Astrocyte (in vitro differentiated cells and primary cell): ENCODE data around the gene NANOS2. TPM values are rescaled to one million over a fixed set of nuclear protein-coding genes. Genes with fewer than 3 reads are reported as not detected.

Experiments
- DNase-seq: peaks from one replicate; pipeline ENCODE4 v3.0.0-alpha.2; 2010; ENCODE audit warnings: low read depth
- FAIRE-seq: peaks from 2 replicates; lab custom pipeline; 2011; peaks lifted over from hg19 to GRCh38; lab: Jason Lieb, UNC
- H2AFZ ChIP-seq: 2 replicates; pipeline ENCODE4 v1.6.0; 2012; ENCODE audit warnings: low read depth, low read length, inconsistent platforms
- H3K27ac ChIP-seq: 2 replicates; pipeline ENCODE4 v1.5.1; 2011; ENCODE audit warnings: low read depth, low read length, inconsistent platforms
- H3K27me3 ChIP-seq: 2 replicates; pipeline ENCODE4 v1.6.0; 2011; ENCODE audit warnings: low read length, inconsistent platforms; ENCODE audit not compliant: insufficient read depth
- H3K36me3 ChIP-seq: 2 replicates; pipeline ENCODE4 v1.5.1; 2011; ENCODE audit warnings: low read length, inconsistent platforms; ENCODE audit not compliant: insufficient read depth
- H3K4me1 ChIP-seq: 2 replicates; pipeline ENCODE4 v1.5.1; 2011; ENCODE audit warnings: low read length, inconsistent platforms; ENCODE audit not compliant: insufficient read depth
- H3K4me2 ChIP-seq: 2 replicates; pipeline ENCODE4 v1.6.0; 2012; ENCODE audit warnings: low read length, inconsistent platforms
- H3K4me3 ChIP-seq: 2 replicates; pipeline ENCODE4 v1.5.1; 2011; ENCODE audit warnings: low read depth, mild to moderate bottlenecking, low read length, inconsistent platforms; ENCODE audit not compliant: insufficient read depth
- H3K79me2 ChIP-seq: 2 replicates; pipeline ENCODE4 v1.6.0; 2012; ENCODE audit warnings: mild to moderate bottlenecking, low read length, inconsistent platforms; ENCODE audit not compliant: insufficient read depth
- H3K9ac ChIP-seq: 2 replicates; pipeline ENCODE4 v1.6.0; 2012; ENCODE audit warnings: mild to moderate bottlenecking, low read length, inconsistent platforms
- H3K9me3 ChIP-seq: 2 replicates; pipeline ENCODE4 v1.5.1; 2012; ENCODE audit warnings: low read depth, mild to moderate bottlenecking, low read length, inconsistent platforms; ENCODE audit not compliant: insufficient read depth
- H4K20me1 ChIP-seq: 2 replicates; pipeline ENCODE4 v1.6.0; 2012; ENCODE audit warnings: low read length, inconsistent platforms; ENCODE audit not compliant: insufficient read depth
- H3K27ac Mint-ChIP-seq: one replicate; pipeline ENCODE4 v1.8.0; 2021; ENCODE audit warnings: mild to moderate bottlenecking, mixed read lengths; ENCODE audit not compliant: unreplicated experiment
- H3K27me3 Mint-ChIP-seq: one replicate; pipeline ENCODE4 v1.8.0; 2021; ENCODE audit warnings: low read depth, mixed read lengths; ENCODE audit not compliant: unreplicated experiment
- H3K36me3 Mint-ChIP-seq: one replicate; pipeline ENCODE4 v1.8.0; 2021; ENCODE audit warnings: low read depth, mixed read lengths; ENCODE audit not compliant: unreplicated experiment
- H3K4me1 Mint-ChIP-seq: one replicate; pipeline ENCODE4 v1.8.0; 2021; ENCODE audit warnings: low read depth, mixed read lengths; ENCODE audit not compliant: unreplicated experiment
- H3K4me3 Mint-ChIP-seq: one replicate; pipeline ENCODE4 v1.8.0; 2021; ENCODE audit warnings: mild to moderate bottlenecking, moderate library complexity, mixed read lengths; ENCODE audit not compliant: unreplicated experiment
- H3K9me3 Mint-ChIP-seq: one replicate; pipeline ENCODE4 v1.8.0; 2021; ENCODE audit warnings: mild to moderate bottlenecking, mixed read lengths; ENCODE audit not compliant: unreplicated experiment
- EZH2 ChIP-seq: IDR thresholded peaks from 2 replicates; pipeline ENCODE4 v1.6.1; 2012; ENCODE audit warnings: mild to moderate bottlenecking, low read length, inconsistent platforms; ENCODE audit not compliant: insufficient read depth
- total RNA-seq: library from RNA; stranded (reverse); gene quantifications from 2 replicates; pipeline ENCODE4 v1.2.1, GENCODE V29; 2021
- TF ChIP-seq, protein P1 (sequence below): IDR thresholded peaks from 2 replicates; pipeline ENCODE4 v1.5.1; 2011; ENCODE audit warnings: low read depth, mild to moderate bottlenecking, inconsistent platforms, low read length, moderate library complexity; ENCODE audit not compliant: insufficient read depth

NANOS2 gene
- total RNA-seq, 1 donor from 2014 or later = not detected

DNA sequence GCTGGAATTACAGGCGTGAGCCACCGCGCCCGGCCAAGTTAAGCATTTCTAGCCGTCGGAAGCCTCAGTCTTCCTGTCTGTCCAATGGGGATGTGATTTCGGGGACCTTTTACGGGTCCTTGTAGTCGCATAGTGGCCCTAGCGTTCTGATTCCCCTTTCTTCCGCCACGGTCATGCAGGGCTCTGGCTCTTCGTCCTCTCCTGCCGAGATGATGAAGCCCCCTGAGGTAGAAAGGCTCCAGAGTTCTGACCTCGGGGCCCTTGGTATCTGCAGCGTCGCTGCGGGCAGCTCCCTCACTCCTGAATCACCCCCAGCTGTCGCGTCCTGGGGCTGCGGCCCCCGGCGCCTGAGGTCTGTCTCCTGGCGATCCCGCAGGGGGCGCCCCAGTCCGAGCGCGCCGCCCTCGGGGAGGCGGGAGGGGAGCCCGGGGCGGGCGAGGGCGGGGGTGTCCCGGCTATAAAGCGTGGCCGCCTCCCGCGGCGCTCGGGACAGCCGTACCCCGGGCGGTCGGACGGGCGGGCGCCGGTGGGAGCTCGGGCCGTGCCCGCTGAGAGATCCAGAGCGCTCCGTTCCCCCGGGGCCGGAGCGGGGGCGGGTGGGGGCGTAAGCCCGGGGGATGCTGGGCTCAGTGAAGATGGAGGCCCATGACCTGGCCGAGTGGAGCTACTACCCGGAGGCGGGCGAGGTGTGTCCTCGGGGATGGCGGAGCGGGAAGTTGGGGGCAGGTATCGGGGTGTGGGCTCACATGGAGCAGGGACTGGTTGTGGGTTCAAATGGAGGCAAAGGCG, 50.5 kb downstream of the NANOS2 start, which contains the start of gene FOXA3:
Gene FOXA3 (plus strand): TSS at position 487 of the 789 bp plus-strand sequence. CDS start 131 bp downstream, at position 618.
- Mint-ChIP-seq H3K27ac (peak within 1 kb of the TSS; percentile 97), H3K4me3 (peak within 1 kb of the TSS; percentile 90), H3K27me3 (peaks cover 25% of the 10 kb centered on the region), H3K36me3 (no peaks in the 10 kb centered on the region), H3K9me3 (no peaks in the 10 kb centered on the region), H3K4me1 (peaks cover 2% of the 10 kb centered on the region)
- no peaks in the 10 kb centered on the region for H3K9me3 ChIP-seq
- peak within 1 kb of the TSS; percentile 72 for H2AFZ ChIP-seq
- FAIRE-seq = no peak
- H3K79me2 ChIP-seq = peaks cover 37% of the 10 kb centered on the region
- no peak for DNase-seq
- no peak within 1 kb of the TSS for H3K27ac ChIP-seq
- H3K4me3 ChIP-seq = peak within 1 kb of the TSS; percentile 24
- peak; percentile 97 for TF ChIP-seq EZH2
- TF ChIP-seq, protein P1, sequence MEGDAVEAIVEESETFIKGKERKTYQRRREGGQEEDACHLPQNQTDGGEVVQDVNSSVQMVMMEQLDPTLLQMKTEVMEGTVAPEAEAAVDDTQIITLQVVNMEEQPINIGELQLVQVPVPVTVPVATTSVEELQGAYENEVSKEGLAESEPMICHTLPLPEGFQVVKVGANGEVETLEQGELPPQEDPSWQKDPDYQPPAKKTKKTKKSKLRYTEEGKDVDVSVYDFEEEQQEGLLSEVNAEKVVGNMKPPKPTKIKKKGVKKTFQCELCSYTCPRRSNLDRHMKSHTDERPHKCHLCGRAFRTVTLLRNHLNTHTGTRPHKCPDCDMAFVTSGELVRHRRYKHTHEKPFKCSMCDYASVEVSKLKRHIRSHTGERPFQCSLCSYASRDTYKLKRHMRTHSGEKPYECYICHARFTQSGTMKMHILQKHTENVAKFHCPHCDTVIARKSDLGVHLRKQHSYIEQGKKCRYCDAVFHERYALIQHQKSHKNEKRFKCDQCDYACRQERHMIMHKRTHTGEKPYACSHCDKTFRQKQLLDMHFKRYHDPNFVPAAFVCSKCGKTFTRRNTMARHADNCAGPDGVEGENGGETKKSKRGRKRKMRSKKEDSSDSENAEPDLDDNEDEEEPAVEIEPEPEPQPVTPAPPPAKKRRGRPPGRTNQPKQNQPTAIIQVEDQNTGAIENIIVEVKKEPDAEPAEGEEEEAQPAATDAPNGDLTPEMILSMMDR = peak; percentile 17
- peaks cover 8% of the 10 kb centered on the region for H4K20me1 ChIP-seq
- peaks cover 5% of the 10 kb centered on the region for H3K36me3 ChIP-seq
- H3K4me1 ChIP-seq = peaks cover 3% of the 10 kb centered on the region
- peak within 1 kb of the TSS; percentile 77 for H3K4me2 ChIP-seq
- peak within 1 kb of the TSS; percentile 17 for H3K9ac ChIP-seq
- H3K27me3 ChIP-seq = peaks cover 33% of the 10 kb centered on the region

DNA sequence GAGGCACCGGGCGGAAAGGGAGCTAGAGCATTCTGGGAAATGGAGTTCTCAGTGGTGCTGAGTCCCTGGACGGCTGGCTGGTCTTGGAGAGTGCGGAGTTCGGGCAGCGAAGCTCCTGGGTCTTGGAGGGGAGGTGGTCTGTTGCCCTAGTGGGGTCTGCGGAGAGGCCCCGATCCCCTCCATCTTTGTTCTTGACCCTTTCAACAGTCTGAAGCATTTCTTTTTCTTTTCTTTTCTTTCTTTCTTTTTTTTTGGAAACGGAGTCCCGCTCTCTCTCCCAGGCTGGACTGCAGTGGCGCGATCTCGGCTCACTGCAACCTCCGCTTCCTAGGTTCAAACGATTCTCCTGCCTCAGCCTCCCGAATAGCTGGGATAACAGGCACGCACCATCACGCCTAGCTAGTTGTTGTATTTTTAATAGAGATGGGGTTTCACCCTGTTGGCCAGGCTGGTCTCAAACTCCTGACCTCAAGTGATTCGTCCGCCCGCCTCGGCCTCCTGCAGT, 51.2 kb downstream of the NANOS2 start:
- Histone ChIP-seq H3K9ac (peak overlapping the region; percentile 17), H2AFZ (peak overlapping the region; percentile 72), H3K9me3 (no peaks in the 10 kb centered on the region), H3K4me2 (peak overlapping the region; percentile 77), H3K27me3 (peaks cover 33% of the 10 kb centered on the region), H3K79me2 (peaks cover 42% of the 10 kb centered on the region), H4K20me1 (peaks cover 8% of the 10 kb centered on the region), H3K27ac (no peak overlapping the region), H3K4me3 (peak overlapping the region; percentile 24), H3K36me3 (peaks cover 8% of the 10 kb centered on the region), H3K4me1 (peaks cover 3% of the 10 kb centered on the region)
- DNase-seq (no peak), FAIRE-seq (no peak)
- TF ChIP-seq EZH2 = no peak
- TF ChIP-seq, protein P1 = no peak
- Mint-ChIP-seq H3K4me1 (peaks cover 2% of the 10 kb centered on the region), H3K36me3 (no peaks in the 10 kb centered on the region), H3K9me3 (no peaks in the 10 kb centered on the region), H3K4me3 (peak overlapping the region; percentile 90), H3K27me3 (peaks cover 25% of the 10 kb centered on the region), H3K27ac (peak overlapping the region; percentile 97)

Other genes with a start within 250 kb of the NANOS2 start
- 4.4 and 4.6 TPM in 2 replicates for gene GIPR, start 246.6 kb downstream of the NANOS2 start, total RNA-seq
- 416 and 459 TPM in 2 replicates for gene SNRPD2, start 222.8 kb downstream of the NANOS2 start, total RNA-seq
- 21.8 and 23.4 TPM in 2 replicates for gene QPCTL, start 222.1 kb downstream of the NANOS2 start, total RNA-seq
- 19.6 and 21.1 TPM in 2 replicates for gene FBXO46, start 183.9 kb downstream of the NANOS2 start, total RNA-seq
- not detected in 2 replicates for gene MEIOSIN, start 181.3 kb downstream of the NANOS2 start, total RNA-seq
- 23.5 and 24.8 TPM in 2 replicates for gene SIX5, start 145.5 kb downstream of the NANOS2 start, total RNA-seq
- gene DMPK, start 132.3 kb downstream of the NANOS2 start, total RNA-seq = 55.9 and 75.2 TPM in 2 replicates
- gene DMWD, start 121.9 kb downstream of the NANOS2 start, total RNA-seq = 61.9 and 69.0 TPM in 2 replicates
- 0.12 and 0.23 TPM in 2 replicates for gene RSPH6A, start 99.5 kb downstream of the NANOS2 start, total RNA-seq
- 70.0 and 73.5 TPM in 2 replicates for gene SYMPK, start 51.6 kb downstream of the NANOS2 start, total RNA-seq
- gene FOXA3, start 50.5 kb downstream of the NANOS2 start, total RNA-seq = 0.58 and 0.59 TPM in 2 replicates
- 18.8 and 22.9 TPM in 2 replicates for gene IRF2BP1, start 28.6 kb downstream of the NANOS2 start, total RNA-seq
- gene MYPOP, start 12.2 kb downstream of the NANOS2 start, total RNA-seq = 11.0 and 11.7 TPM in 2 replicates
- gene NOVA2, start 59.1 kb upstream of the NANOS2 start, total RNA-seq = 10.7 and 11.1 TPM in 2 replicates
- gene CCDC61, start 80.7 kb upstream of the NANOS2 start, total RNA-seq = 6.6 and 6.7 TPM in 2 replicates
- not detected in 2 replicates for gene PGLYRP1, start 108.3 kb upstream of the NANOS2 start, total RNA-seq
- 2.3 and 5.4 TPM in 2 replicates for gene IGFL4, start 126.2 kb upstream of the NANOS2 start, total RNA-seq
- gene IGFL3, start 209.9 kb upstream of the NANOS2 start, total RNA-seq = 93.5 and 127 TPM in 2 replicates
- 9.8 and 11.3 TPM in 2 replicates for gene IGFL2, start 233.5 kb upstream of the NANOS2 start, total RNA-seq